ENCODE results near the gene ZNF197. TPM values are rescaled to one million over a fixed set of nuclear protein-coding genes. Genes with fewer than 3 reads are reported as not detected.

Gene ZNF197
- total RNA-seq, 1 experiment from 2014 or later: 17.5 TPM

GRCh38 chr3:44628716-44629115 is 3.9 kb downstream of the ZNF197 start:
- no peak overlapping the region for H3K56ac ChIP-seq (ENCODE audit: insufficient read length, low read depth, low read length)
- H4K91ac ChIP-seq (ENCODE audit: insufficient read length, low read depth, low read length): no peak overlapping the region
- no CpG with 5 or more reads among the region's 2 CpGs for WGBS (ENCODE audit: extremely low coverage, insufficient read length, low lambda C conversion rate)
- H3K23ac ChIP-seq (ENCODE audit: insufficient read length, low read depth, low read length): no peak overlapping the region
- H2AFZ ChIP-seq (ENCODE audit: low read length): no peak overlapping the region
- no peaks in the 10 kb centered on the region for H4K20me1 ChIP-seq (ENCODE audit: control insufficient read depth, insufficient read depth, insufficient read length)
- Mint-ChIP-seq H3K27ac (no peak overlapping the region), H3K9me3 (no peaks in the 10 kb centered on the region), H3K27me3 (ENCODE audit: low read depth) (no peaks in the 10 kb centered on the region), H3K4me3 (no peak overlapping the region), H3K36me3 (ENCODE audit: insufficient read depth in 1 of 3, low read depth in 3 of 3) (peaks cover 12 to 20% (median 20%) of the 10 kb centered on the region in 3 experiments; a peak in 6 of 7 replicates), H3K4me1 (peaks cover 9 to 10% of the 10 kb centered on the region in 2 experiments)
- H3K79me2 ChIP-seq (ENCODE audit: insufficient read depth, low read length): peaks cover 2% of the 10 kb centered on the region; the same call in 1 of the 2 replicates
- H2BK20ac ChIP-seq (ENCODE audit: low read depth, low read length, poor library complexity, severe bottlenecking): no peak overlapping the region
- no peaks in the 10 kb centered on the region for H3K4me1 ChIP-seq (ENCODE audit: insufficient read depth, low read length)
- H4K8ac ChIP-seq (replicated peaks; ENCODE audit: insufficient read length, low read depth, low read length): no peak overlapping the region
- H2AK5ac ChIP-seq (ENCODE audit: insufficient read length, low read length): no peak overlapping the region
- H3K4ac ChIP-seq (ENCODE audit: low read depth, low read length): no peak overlapping the region
- no peaks in the 10 kb centered on the region for H3K9me3 ChIP-seq (ENCODE audit: control insufficient read depth, low read depth, low read length)
- H2BK120ac ChIP-seq (ENCODE audit: low read depth, low read length, poor library complexity, severe bottlenecking): no peak overlapping the region
- no peak overlapping the region for H3K9ac ChIP-seq (ENCODE audit: extremely low read depth, insufficient read length, low read length)
- no peak overlapping the region for H2BK15ac ChIP-seq (ENCODE audit: low read depth, low read length)
- H3K4me2 ChIP-seq (ENCODE audit: insufficient read depth, insufficient read length, low read length): no peak overlapping the region
- peaks cover 13% of the 10 kb centered on the region for H3K23me2 ChIP-seq (ENCODE audit: insufficient read length, low read depth, low read length, poor library complexity, severe bottlenecking)
- no peak overlapping the region for H2BK12ac ChIP-seq (ENCODE audit: insufficient read length, low read depth, low read length)
- H2BK5ac ChIP-seq (ENCODE audit: insufficient read length, low read length): no peak overlapping the region
- H3T11ph ChIP-seq (ENCODE audit: low read length): no peak overlapping the region
- H3K27me3 ChIP-seq (ENCODE audit: insufficient read depth, low read length): no peaks in the 10 kb centered on the region
- no peak overlapping the region for H3K18ac ChIP-seq (ENCODE audit: insufficient read length, low read depth, low read length)
- H4K5ac ChIP-seq (ENCODE audit: insufficient read length, low read depth, low read length): no peak overlapping the region
- no peak overlapping the region for H3K27ac ChIP-seq (ENCODE audit: insufficient read length, low read depth, low read length)
- no peak overlapping the region for H3K14ac ChIP-seq (ENCODE audit: insufficient read depth, low read length)
- DNase-seq: no peak
- H3K79me1 ChIP-seq (ENCODE audit: insufficient read depth, low read depth, low read length, poor library complexity, severe bottlenecking): no peaks in the 10 kb centered on the region
- no peak for TF ChIP-seq CTCF (conservative IDR thresholded peaks at IDR 0.05)

All from H9 (cell line).